ENCODE data around the gene FLNB.
"Not testable (repeated sequence)": the region's sequence is repeated elsewhere in the genome, so short reads cannot be mapped to it uniquely, and the experiment has no call there.

FLNB gene

GRCh38 chr3:58188921-58189451 is 180.8 kb downstream of the FLNB start:
- no peak overlapping the region for H3K27ac Mint-ChIP-seq (ENCODE audit: low read depth)
- H3K36me3 Mint-ChIP-seq (ENCODE audit: insufficient read depth): no peaks in the 10 kb centered on the region
- ATAC-seq (replicated peaks; ENCODE audit: extremely low read depth, poor library complexity, severe bottlenecking) (no peak), DNase-seq (ENCODE audit: low spot score in 2 of 2) (no peak)
- no peaks in the 10 kb centered on the region for H3K9me3 Mint-ChIP-seq
- H3K4me1 Mint-ChIP-seq: no peaks in the 10 kb centered on the region
- no peaks in the 10 kb centered on the region for H3K27me3 Mint-ChIP-seq
- no peak overlapping the region for H3K4me3 Mint-ChIP-seq

DNA sequence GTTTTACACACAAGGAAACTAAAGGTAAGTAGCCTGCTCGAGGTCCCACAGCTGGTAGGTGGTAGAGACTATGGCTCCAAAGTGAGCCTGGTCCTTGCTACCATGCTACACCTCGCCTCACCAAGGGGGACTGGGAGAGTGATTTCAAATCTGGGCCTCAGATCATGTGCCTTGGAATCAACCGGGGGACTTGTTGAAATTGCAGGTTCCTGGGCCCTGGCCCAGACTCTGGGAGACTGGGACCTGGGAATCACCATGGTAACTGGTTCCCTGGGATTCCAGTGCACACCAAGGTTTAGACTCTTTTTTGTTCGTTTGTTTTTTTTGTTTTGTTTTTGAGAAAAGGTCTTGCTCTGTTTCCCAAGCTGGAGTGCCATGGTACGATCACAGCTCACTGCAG is 181.5 kb downstream of the FLNB start:
- Mint-ChIP-seq H3K9me3 (no peaks in the 10 kb centered on the region), H3K4me3 (no peak overlapping the region), H3K27me3 (no peaks in the 10 kb centered on the region), H3K4me1 (no peaks in the 10 kb centered on the region), H3K36me3 (ENCODE audit: insufficient read depth) (no peaks in the 10 kb centered on the region), H3K27ac (ENCODE audit: low read depth) (no peak overlapping the region)
- ATAC-seq (replicated peaks; ENCODE audit: extremely low read depth, poor library complexity, severe bottlenecking) (no peak), DNase-seq (ENCODE audit: low spot score in 2 of 2) (no peak)

DNA sequence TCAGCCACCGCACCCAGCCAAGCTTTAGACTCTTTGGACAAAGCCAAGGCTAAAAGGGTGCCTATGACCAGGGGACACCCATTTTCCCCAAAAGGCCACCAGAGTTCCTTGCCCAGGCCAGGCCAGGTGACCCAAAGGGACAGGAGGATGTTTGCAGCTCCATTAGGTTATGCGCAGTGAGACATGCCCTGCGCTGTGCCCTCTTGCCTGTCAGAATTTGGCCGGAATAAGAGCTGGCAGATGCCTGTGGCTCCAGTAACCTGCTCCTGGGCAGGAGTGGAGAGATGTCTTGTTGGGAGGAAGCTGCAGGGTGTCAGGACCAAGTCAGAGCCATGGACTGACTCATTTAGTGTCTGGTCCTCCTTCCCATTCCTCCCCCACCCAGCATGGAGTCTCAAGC is 182.1 kb downstream of the FLNB start:
- no peak for ATAC-seq (replicated peaks; ENCODE audit: extremely low read depth, poor library complexity, severe bottlenecking)

GRCh38 chr3:58190882-58191281 is 182.7 kb downstream of the FLNB start:
- ATAC-seq (replicated peaks; ENCODE audit: extremely low read depth, poor library complexity, severe bottlenecking) (no peak), DNase-seq (ENCODE audit: low spot score in 2 of 2) (no peak)
- no peak overlapping the region for H3K4me3 Mint-ChIP-seq
- H3K27me3 Mint-ChIP-seq: no peaks in the 10 kb centered on the region
- peaks cover 4% of the 10 kb centered on the region for H3K36me3 Mint-ChIP-seq (ENCODE audit: insufficient read depth)
- no peaks in the 10 kb centered on the region for H3K4me1 Mint-ChIP-seq
- no peak overlapping the region for H3K27ac Mint-ChIP-seq (ENCODE audit: low read depth)
- H3K9me3 Mint-ChIP-seq: no peaks in the 10 kb centered on the region

More for the DNA sequence above, 182.1 kb downstream of the FLNB start:
- Mint-ChIP-seq H3K4me1 (no peaks in the 10 kb centered on the region), H3K36me3 (ENCODE audit: insufficient read depth) (peaks cover 2% of the 10 kb centered on the region), H3K9me3 (no peaks in the 10 kb centered on the region), H3K27ac (ENCODE audit: low read depth) (no peak overlapping the region), H3K27me3 (no peaks in the 10 kb centered on the region), H3K4me3 (no peak overlapping the region)
- no peak for DNase-seq (ENCODE audit: low spot score in 2 of 2)

DNA sequence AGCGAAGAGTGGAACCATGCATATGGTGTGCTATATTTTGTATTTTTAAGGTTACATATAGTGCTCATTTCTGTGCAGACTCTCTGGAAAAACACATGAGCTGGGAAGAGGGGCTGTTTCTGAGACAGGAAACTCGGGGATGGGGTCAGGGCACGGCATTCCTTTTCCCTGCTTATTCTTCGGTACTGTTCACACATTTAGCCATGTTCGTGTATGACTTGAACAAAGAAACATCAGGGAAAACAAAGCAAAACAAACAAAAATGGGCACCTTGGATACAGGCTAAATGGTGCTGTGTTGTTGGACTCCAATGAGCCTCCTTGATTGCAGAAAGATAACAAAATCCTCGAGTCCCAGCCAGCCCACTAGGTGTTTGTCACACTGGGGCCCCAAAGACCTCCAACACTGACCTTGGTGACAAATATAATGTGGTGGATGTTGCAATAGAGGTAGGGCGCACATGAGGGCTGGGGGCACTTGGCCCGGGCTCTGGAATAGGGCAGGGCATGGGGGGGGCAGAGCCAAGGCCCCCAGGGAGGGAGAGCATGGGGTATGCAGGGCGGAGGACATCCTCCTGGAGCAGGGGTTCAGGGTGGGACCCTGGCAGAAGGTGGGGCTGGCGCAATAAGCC is 183.3 kb downstream of the FLNB start:
- Mint-ChIP-seq H3K4me3 (no peak overlapping the region), H3K4me1 (no peaks in the 10 kb centered on the region), H3K9me3 (no peaks in the 10 kb centered on the region), H3K27me3 (no peaks in the 10 kb centered on the region), H3K36me3 (ENCODE audit: insufficient read depth) (peaks cover 4% of the 10 kb centered on the region), H3K27ac (ENCODE audit: low read depth) (no peak overlapping the region)
- no peak for ATAC-seq (replicated peaks; ENCODE audit: extremely low read depth, poor library complexity, severe bottlenecking)
- DNase-seq (ENCODE audit: low spot score in 2 of 2): no peak

DNA sequence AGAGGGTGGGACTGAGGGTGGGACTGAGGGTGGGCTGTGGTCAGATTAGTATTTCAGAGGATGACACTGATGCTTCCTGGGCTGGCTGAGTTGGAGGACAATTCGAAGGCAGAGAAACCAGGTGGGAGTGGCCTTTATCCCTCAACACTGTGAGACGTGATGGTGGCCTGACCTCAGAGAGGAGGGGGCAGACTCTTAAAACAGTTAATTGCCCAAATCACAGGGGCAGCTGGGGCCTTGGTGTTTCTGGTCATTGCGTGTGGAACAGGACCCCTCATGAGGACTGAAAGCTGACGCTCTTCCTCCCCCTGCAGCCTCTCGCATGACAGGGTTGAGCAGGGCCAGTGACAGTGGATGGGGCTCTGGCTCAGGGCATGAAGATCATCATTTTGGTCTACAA is 183.8 kb downstream of the FLNB start:
- Mint-ChIP-seq H3K27me3 (no peaks in the 10 kb centered on the region), H3K27ac (ENCODE audit: low read depth) (no peak overlapping the region), H3K4me3 (no peak overlapping the region), H3K9me3 (no peaks in the 10 kb centered on the region), H3K36me3 (ENCODE audit: insufficient read depth) (peaks cover 4% of the 10 kb centered on the region), H3K4me1 (no peaks in the 10 kb centered on the region)
- DNase-seq (ENCODE audit: low spot score in 2 of 2) (no peak), ATAC-seq (replicated peaks; ENCODE audit: extremely low read depth, poor library complexity, severe bottlenecking) (no peak)

DNA sequence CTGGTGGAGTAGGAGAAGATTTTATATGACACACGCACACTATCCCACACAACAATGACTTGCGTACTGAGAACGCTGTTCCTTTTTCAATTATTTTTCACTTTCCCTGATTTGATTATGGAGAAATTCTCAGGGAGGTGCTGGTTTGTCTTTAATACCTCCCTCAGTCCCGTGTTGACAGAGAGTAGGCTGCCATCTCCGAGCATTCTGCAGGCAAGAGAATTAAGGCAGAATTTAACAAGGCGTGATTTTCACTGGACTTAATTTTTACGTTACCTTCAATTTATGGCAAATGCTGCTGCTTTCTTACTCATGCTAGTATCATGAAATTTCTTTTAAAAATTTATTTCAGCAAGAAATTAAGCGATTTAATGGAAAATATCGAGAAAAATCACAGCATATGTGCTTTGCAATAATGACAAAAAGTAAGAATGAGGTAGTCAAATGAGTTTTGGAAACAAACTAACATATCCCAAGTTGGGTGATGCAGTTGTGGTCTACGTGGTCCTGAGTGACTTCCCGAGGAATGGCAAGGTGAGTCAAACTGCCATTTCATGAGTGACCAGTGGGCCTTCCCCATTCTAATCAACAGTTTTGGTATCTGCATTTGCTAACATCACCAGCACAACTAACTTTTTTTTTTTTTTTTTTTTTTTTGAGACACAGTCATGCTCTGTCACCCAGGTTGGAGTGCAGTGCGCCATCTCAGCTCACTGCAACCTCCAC is 185.6 kb downstream of the FLNB start:
- no peak for ATAC-seq (replicated peaks; ENCODE audit: extremely low read depth, poor library complexity, severe bottlenecking)
- Mint-ChIP-seq H3K36me3 (ENCODE audit: insufficient read depth) (peaks cover 4% of the 10 kb centered on the region), H3K4me3 (no peak overlapping the region), H3K27me3 (no peaks in the 10 kb centered on the region), H3K27ac (ENCODE audit: low read depth) (no peak overlapping the region), H3K9me3 (no peaks in the 10 kb centered on the region), H3K4me1 (no peaks in the 10 kb centered on the region)
- no peak for DNase-seq (ENCODE audit: low spot score in 2 of 2)

DNA sequence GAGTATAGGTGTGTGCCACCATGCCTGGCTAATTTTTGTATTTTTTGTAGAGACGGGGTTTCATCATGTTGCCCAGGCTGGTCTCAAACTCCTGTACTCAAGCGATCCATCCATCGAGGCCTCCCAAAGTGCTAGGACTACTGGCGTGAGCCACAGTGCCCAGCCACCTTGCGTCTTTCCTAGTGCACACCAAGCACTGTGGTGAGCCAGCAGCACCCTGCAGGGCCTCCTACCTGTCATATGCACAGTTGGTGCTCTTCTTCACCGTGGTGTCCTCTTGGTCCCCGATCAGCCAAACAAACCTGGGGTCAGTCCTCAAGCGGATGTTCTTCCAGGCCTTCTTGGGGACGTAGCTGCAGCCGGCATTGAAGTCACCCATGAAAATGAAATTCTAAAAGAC is 189.4 kb downstream of the FLNB start:
- Mint-ChIP-seq H3K27ac (ENCODE audit: low read depth) (no peak overlapping the region), H3K4me1 (no peaks in the 10 kb centered on the region), H3K4me3 (no peak overlapping the region), H3K9me3 (no peaks in the 10 kb centered on the region), H3K36me3 (ENCODE audit: insufficient read depth) (peaks cover 4% of the 10 kb centered on the region), H3K27me3 (peaks cover under 1% of the 10 kb centered on the region)
- no peak for DNase-seq (ENCODE audit: low spot score in 2 of 2)
- no peak for ATAC-seq (replicated peaks; ENCODE audit: extremely low read depth, poor library complexity, severe bottlenecking)

DNA sequence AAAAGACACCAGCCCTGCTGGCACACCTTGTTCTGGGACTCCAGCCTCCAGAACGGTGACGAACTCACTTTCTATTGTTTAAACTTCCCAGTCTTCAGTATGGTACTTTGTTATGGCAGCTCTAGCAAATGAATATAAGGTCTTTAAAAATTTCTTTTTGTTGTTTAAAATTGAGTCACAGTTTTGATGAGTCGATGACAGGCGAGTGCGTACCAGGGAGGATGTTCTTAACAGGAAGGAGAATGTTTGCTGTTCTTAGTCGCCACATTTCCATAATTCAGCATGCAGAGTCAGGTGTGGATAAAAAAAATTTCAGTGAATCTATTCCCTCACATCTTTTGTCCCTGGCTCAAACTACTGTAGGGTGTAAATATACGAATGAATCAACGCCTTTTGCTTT is 190.1 kb downstream of the FLNB start:
- H3K9me3 Mint-ChIP-seq: no peaks in the 10 kb centered on the region
- ATAC-seq (replicated peaks; ENCODE audit: extremely low read depth, poor library complexity, severe bottlenecking) (no peak), DNase-seq (ENCODE audit: low spot score in 2 of 2) (no peak)
- no peak overlapping the region for H3K4me3 Mint-ChIP-seq
- peaks cover 4% of the 10 kb centered on the region for H3K36me3 Mint-ChIP-seq (ENCODE audit: insufficient read depth)
- no peak overlapping the region for H3K27ac Mint-ChIP-seq (ENCODE audit: low read depth)
- H3K27me3 Mint-ChIP-seq: peaks cover 8% of the 10 kb centered on the region
- no peaks in the 10 kb centered on the region for H3K4me1 Mint-ChIP-seq

- Mint-ChIP-seq H3K9me3 (no peaks in the 10 kb centered on the region), H3K27ac (ENCODE audit: low read depth) (no peak overlapping the region), H3K4me1 (no peaks in the 10 kb centered on the region), H3K4me3 (no peak overlapping the region), H3K27me3 (peaks cover 11% of the 10 kb centered on the region), H3K36me3 (ENCODE audit: insufficient read depth) (peaks cover 4% of the 10 kb centered on the region)
- ATAC-seq (replicated peaks; ENCODE audit: extremely low read depth, poor library complexity, severe bottlenecking) (no peak), DNase-seq (ENCODE audit: low spot score in 2 of 2) (no peak)
These were observed 190.6 kb downstream of the FLNB start for GRCh38 chr3:58198804-58199203.

DNA sequence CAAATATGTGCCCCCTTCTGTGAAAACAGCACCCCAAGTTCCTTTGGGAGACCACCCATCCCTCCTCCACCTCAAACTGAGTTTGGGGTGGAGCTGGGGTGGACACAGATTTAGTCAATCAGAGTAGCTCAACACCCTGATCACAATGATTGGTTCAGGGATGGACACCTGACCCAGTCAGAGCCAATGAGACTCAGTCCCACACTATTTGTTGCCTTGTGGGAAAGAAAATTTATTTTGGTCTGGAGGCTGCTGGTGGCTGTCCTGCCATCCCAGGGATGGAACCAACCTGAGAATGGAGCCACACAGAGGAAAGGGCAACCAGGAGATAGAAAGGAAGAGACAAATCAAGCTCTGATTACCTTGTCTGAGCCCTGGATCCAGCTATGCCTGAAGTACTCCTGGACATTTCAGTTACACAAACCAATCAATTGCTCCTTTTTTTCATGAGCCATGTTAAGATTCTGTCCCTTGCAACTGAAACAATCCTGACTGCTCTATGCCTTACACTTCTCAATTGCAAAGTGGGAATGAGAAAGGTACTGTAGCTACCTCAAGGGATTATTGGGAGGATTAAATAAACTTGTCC is 192.0 kb downstream of the FLNB start:
- Mint-ChIP-seq H3K4me1 (no peaks in the 10 kb centered on the region), H3K27ac (ENCODE audit: low read depth) (no peak overlapping the region), H3K27me3 (peaks cover 11% of the 10 kb centered on the region), H3K4me3 (no peak overlapping the region), H3K36me3 (ENCODE audit: insufficient read depth) (peaks cover 2% of the 10 kb centered on the region), H3K9me3 (no peaks in the 10 kb centered on the region)
- no peak for DNase-seq (ENCODE audit: low spot score in 2 of 2)
- ATAC-seq (replicated peaks; ENCODE audit: extremely low read depth, poor library complexity, severe bottlenecking): no peak

DNA sequence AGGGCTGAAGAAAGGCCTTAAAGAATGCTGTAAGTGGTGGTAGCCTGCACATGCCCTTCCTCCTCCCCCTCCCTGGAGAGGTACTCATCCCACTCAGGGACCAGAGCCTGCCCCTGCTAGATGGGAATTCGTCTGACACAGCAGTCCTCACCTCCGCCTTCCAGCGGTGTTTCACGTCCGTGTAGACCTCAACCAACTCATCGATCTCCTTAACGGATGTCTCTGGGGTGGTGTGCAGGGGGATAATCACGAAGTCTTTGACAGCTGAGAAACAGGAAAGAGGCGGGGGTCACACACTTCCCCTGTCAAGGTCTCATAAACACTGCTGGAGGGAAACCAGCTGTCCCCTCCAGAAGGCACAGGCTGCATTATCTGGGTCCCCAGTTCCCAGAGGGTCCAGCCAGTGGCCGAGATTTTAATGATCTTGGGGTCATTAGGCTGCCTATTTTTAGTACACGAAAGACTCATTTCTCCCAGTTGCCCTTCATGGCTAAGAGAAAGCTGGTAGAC is 192.7 kb downstream of the FLNB start:
- Mint-ChIP-seq H3K4me3 (no peak overlapping the region), H3K36me3 (ENCODE audit: insufficient read depth) (no peaks in the 10 kb centered on the region), H3K27ac (ENCODE audit: low read depth) (no peak overlapping the region), H3K4me1 (no peaks in the 10 kb centered on the region), H3K27me3 (peaks cover 11% of the 10 kb centered on the region), H3K9me3 (no peaks in the 10 kb centered on the region)
- ATAC-seq (replicated peaks; ENCODE audit: extremely low read depth, poor library complexity, severe bottlenecking) (no peak), DNase-seq (ENCODE audit: low spot score in 2 of 2) (no peak)

DNA sequence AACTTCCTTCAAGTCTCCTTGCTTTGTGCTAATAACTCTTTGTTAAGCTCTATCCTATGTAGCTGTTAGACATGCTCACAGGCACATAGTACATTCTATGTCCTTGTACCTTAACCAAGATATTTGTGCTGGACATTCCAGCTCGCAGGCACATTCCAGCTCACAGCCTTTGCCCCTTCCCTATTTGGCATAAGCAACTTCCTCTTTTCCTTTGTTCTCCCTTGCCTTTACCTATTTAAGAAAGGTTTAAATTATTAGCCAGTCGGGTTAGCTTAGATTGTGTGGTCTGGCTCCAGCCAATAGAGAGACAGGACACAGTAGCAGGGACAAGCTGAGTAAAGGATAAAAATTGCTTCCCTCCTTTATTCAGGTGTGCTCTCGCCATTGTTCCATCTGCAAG is 193.2 kb downstream of the FLNB start:
- not testable (repeated sequence) for H3K27ac Mint-ChIP-seq (ENCODE audit: low read depth); DNase-seq (ENCODE audit: low spot score in 2 of 2); H3K4me1 Mint-ChIP-seq; H3K36me3 Mint-ChIP-seq (ENCODE audit: insufficient read depth); ATAC-seq (replicated peaks; ENCODE audit: extremely low read depth, poor library complexity, severe bottlenecking); H3K4me3 Mint-ChIP-seq; H3K9me3 Mint-ChIP-seq
- H3K27me3 Mint-ChIP-seq: peaks cover 11% of the 10 kb centered on the region

All from central memory CD8-positive, alpha-beta T cell (primary cell).